ENCODE data around the gene GET4.

Gene GET4
- 4.8 to 8.1 (median 6.2) reads per million in 3 donors for total RNA-seq

- H3K36me3 ChIP-seq (ENCODE audit: control insufficient read depth, insufficient read depth, low read length): peaks cover 7% of the 10 kb centered on the region
Measured at GRCh38 chr7:876077-876971, at the start of gene GET4. Gene GET4, plus strand, starts transcription at chr7:876554. Its CDS starts 92 bp downstream, at chr7:876646.

GRCh38 chr7:828793-829561 lies 47.4 kb upstream of the GET4 start:
- Histone ChIP-seq H3K27ac (ENCODE audit: insufficient read depth, low read length, poor library complexity, severe bottlenecking) (no peak overlapping the region), H3K36me3 (ENCODE audit: control insufficient read depth, insufficient read depth, low read length) (peaks cover 5% of the 10 kb centered on the region), H3K27me3 (replicated peaks; ENCODE audit: control insufficient read depth, insufficient read depth, low read length, poor library complexity, severe bottlenecking) (no peaks in the 10 kb centered on the region), H3K4me3 (ENCODE audit: insufficient read depth, low read depth, low read length, poor library complexity, severe bottlenecking) (no peak overlapping the region), H3K9me3 (ENCODE audit: control insufficient read depth, low read length) (no peaks in the 10 kb centered on the region), H3K4me1 (ENCODE audit: control insufficient read depth, insufficient read depth, low read length, poor library complexity, severe bottlenecking) (peaks cover 16% of the 10 kb centered on the region)
- DNase-seq: no peak

More at GRCh38 chr7:876077-876971, at the start of gene GET4:
- Histone ChIP-seq H3K9me3 (ENCODE audit: control insufficient read depth, low read length) (no peaks in the 10 kb centered on the region), H3K27ac (ENCODE audit: insufficient read depth, low read length, poor library complexity, severe bottlenecking) (peak within 1 kb of the TSS; percentile 80), H3K4me3 (ENCODE audit: insufficient read depth, low read depth, low read length, poor library complexity, severe bottlenecking) (peak within 1 kb of the TSS; percentile 82), H3K4me1 (ENCODE audit: control insufficient read depth, insufficient read depth, low read length, poor library complexity, severe bottlenecking) (peaks cover 18% of the 10 kb centered on the region), H3K27me3 (replicated peaks; ENCODE audit: control insufficient read depth, insufficient read depth, low read length, poor library complexity, severe bottlenecking) (no peaks in the 10 kb centered on the region)
- DNase-seq: peak; percentile 95 to 98 (median 97)

GRCh38 chr7:830069-830468 lies 46.3 kb upstream of the GET4 start:
- Histone ChIP-seq H3K27me3 (replicated peaks; ENCODE audit: control insufficient read depth, insufficient read depth, low read length, poor library complexity, severe bottlenecking) (no peaks in the 10 kb centered on the region), H3K27ac (ENCODE audit: insufficient read depth, low read length, poor library complexity, severe bottlenecking) (no peak overlapping the region), H3K36me3 (ENCODE audit: control insufficient read depth, insufficient read depth, low read length) (peaks cover 5% of the 10 kb centered on the region), H3K4me3 (ENCODE audit: insufficient read depth, low read depth, low read length, poor library complexity, severe bottlenecking) (no peak overlapping the region), H3K9me3 (ENCODE audit: control insufficient read depth, low read length) (no peaks in the 10 kb centered on the region), H3K4me1 (ENCODE audit: control insufficient read depth, insufficient read depth, low read length, poor library complexity, severe bottlenecking) (peaks cover 16% of the 10 kb centered on the region)
- no peak for DNase-seq

DNA sequence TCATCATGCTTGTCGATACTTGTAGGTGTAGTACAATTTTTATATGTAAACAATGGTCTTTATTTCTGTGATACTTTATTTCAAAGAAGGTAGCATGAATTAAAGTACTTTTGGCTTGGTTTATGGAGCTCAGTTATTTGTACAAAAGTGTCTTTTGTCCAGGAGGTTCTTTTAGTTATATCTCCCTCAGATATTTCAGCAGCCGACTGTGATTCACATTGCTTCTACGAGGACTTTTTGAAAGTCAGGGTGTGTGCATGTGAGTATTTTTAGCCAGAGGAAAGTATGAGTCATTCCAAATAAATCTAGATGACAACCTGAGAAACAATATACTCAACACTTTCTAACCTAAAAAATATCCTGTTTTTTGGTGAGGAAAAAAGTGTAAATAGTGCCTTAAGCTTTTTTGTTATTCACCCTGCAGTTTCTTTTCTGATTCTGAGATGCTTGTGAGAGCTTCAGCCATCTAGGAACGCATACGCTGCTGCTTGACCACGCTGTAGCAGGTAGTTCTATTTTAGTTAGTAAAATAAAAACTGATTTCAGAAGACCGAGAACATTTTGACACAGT lies 44.7 kb upstream of the GET4 start:
- no peaks in the 10 kb centered on the region for H3K27me3 ChIP-seq (replicated peaks; ENCODE audit: control insufficient read depth, insufficient read depth, low read length, poor library complexity, severe bottlenecking)
- H3K9me3 ChIP-seq (ENCODE audit: control insufficient read depth, low read length): no peaks in the 10 kb centered on the region
- peak overlapping the region; percentile 37 for H3K4me3 ChIP-seq (ENCODE audit: insufficient read depth, low read depth, low read length, poor library complexity, severe bottlenecking)
- peaks cover 16% of the 10 kb centered on the region for H3K4me1 ChIP-seq (ENCODE audit: control insufficient read depth, insufficient read depth, low read length, poor library complexity, severe bottlenecking)
- H3K27ac ChIP-seq (ENCODE audit: insufficient read depth, low read length, poor library complexity, severe bottlenecking): peak overlapping the region; percentile 86
- peaks cover 2% of the 10 kb centered on the region for H3K36me3 ChIP-seq (ENCODE audit: control insufficient read depth, insufficient read depth, low read length)
- peak in 1 of 3 donors; percentile 3 for DNase-seq

GRCh38 chr7:832167-832967 lies 44.0 kb upstream of the GET4 start, which contains the start of gene SUN1:
Gene SUN1, plus strand, starts transcription at chr7:832476. Its CDS starts 49 bp downstream, at chr7:832525.
- peaks cover 16% of the 10 kb centered on the region for H3K4me1 ChIP-seq (ENCODE audit: control insufficient read depth, insufficient read depth, low read length, poor library complexity, severe bottlenecking)
- DNase-seq: peak; percentile 30 to 49 (median 49)
- H3K27ac ChIP-seq (ENCODE audit: insufficient read depth, low read length, poor library complexity, severe bottlenecking): peak within 1 kb of the TSS; percentile 86
- H3K36me3 ChIP-seq (ENCODE audit: control insufficient read depth, insufficient read depth, low read length): peaks cover 3% of the 10 kb centered on the region
- H3K27me3 ChIP-seq (replicated peaks; ENCODE audit: control insufficient read depth, insufficient read depth, low read length, poor library complexity, severe bottlenecking): no peaks in the 10 kb centered on the region
- H3K9me3 ChIP-seq (ENCODE audit: control insufficient read depth, low read length): no peaks in the 10 kb centered on the region
- peak within 1 kb of the TSS; percentile 37 for H3K4me3 ChIP-seq (ENCODE audit: insufficient read depth, low read depth, low read length, poor library complexity, severe bottlenecking)

GRCh38 chr7:832968-833424 lies 43.4 kb upstream of the GET4 start:
- no peaks in the 10 kb centered on the region for H3K9me3 ChIP-seq (ENCODE audit: control insufficient read depth, low read length)
- H3K27ac ChIP-seq (ENCODE audit: insufficient read depth, low read length, poor library complexity, severe bottlenecking): peak overlapping the region; percentile 86
- H3K4me3 ChIP-seq (ENCODE audit: insufficient read depth, low read depth, low read length, poor library complexity, severe bottlenecking): no peak overlapping the region
- peaks cover 3% of the 10 kb centered on the region for H3K36me3 ChIP-seq (ENCODE audit: control insufficient read depth, insufficient read depth, low read length)
- H3K4me1 ChIP-seq (ENCODE audit: control insufficient read depth, insufficient read depth, low read length, poor library complexity, severe bottlenecking): peaks cover 16% of the 10 kb centered on the region
- no peak for DNase-seq
- no peaks in the 10 kb centered on the region for H3K27me3 ChIP-seq (replicated peaks; ENCODE audit: control insufficient read depth, insufficient read depth, low read length, poor library complexity, severe bottlenecking)

DNA sequence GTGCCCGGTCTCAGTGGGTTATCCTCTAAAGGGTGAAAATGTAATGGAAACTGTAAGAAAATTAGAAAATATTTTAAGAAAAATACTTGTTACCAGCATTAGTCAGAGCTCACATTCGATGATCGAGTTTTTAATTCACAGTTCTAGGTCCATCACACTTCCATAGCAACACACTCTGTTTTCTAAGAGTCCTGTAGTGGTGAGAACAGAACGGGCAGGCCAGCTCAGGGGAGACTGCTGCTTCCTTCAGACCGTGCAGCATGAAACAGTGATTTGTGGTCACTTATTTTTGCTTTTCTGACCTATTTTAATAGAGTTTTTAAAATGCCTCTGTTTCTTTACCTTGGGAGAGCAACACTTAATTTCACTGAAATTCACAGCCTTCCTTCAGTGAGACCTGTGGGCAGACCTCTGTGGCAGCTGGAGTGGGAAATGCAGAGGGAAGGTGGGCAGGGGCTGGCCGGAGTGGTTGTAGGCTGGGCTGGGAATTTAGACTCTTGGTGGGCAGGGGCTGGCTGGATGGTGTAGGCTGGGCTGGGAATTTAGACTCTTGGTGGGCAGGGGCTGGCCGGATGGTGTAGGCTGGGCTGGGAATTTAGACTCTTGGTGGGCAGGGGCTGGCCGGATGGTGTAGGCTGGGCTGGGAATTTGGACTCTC lies 42.6 kb upstream of the GET4 start:
- H3K4me1 ChIP-seq (ENCODE audit: control insufficient read depth, insufficient read depth, low read length, poor library complexity, severe bottlenecking): peaks cover 16% of the 10 kb centered on the region
- H3K9me3 ChIP-seq (ENCODE audit: control insufficient read depth, low read length): no peaks in the 10 kb centered on the region
- no peak for DNase-seq
- H3K4me3 ChIP-seq (ENCODE audit: insufficient read depth, low read depth, low read length, poor library complexity, severe bottlenecking): no peak overlapping the region
- H3K27me3 ChIP-seq (replicated peaks; ENCODE audit: control insufficient read depth, insufficient read depth, low read length, poor library complexity, severe bottlenecking): no peaks in the 10 kb centered on the region
- peaks cover 6% of the 10 kb centered on the region for H3K36me3 ChIP-seq (ENCODE audit: control insufficient read depth, insufficient read depth, low read length)
- peak overlapping the region; percentile 86 for H3K27ac ChIP-seq (ENCODE audit: insufficient read depth, low read length, poor library complexity, severe bottlenecking)

GRCh38 chr7:834277-834676 lies 42.1 kb upstream of the GET4 start:
- no peak for DNase-seq
- Histone ChIP-seq H3K4me1 (ENCODE audit: control insufficient read depth, insufficient read depth, low read length, poor library complexity, severe bottlenecking) (peaks cover 16% of the 10 kb centered on the region), H3K4me3 (ENCODE audit: insufficient read depth, low read depth, low read length, poor library complexity, severe bottlenecking) (no peak overlapping the region), H3K27ac (ENCODE audit: insufficient read depth, low read length, poor library complexity, severe bottlenecking) (peak overlapping the region; percentile 86), H3K27me3 (replicated peaks; ENCODE audit: control insufficient read depth, insufficient read depth, low read length, poor library complexity, severe bottlenecking) (no peaks in the 10 kb centered on the region), H3K36me3 (ENCODE audit: control insufficient read depth, insufficient read depth, low read length) (peaks cover 12% of the 10 kb centered on the region), H3K9me3 (ENCODE audit: control insufficient read depth, low read length) (no peaks in the 10 kb centered on the region)

DNA sequence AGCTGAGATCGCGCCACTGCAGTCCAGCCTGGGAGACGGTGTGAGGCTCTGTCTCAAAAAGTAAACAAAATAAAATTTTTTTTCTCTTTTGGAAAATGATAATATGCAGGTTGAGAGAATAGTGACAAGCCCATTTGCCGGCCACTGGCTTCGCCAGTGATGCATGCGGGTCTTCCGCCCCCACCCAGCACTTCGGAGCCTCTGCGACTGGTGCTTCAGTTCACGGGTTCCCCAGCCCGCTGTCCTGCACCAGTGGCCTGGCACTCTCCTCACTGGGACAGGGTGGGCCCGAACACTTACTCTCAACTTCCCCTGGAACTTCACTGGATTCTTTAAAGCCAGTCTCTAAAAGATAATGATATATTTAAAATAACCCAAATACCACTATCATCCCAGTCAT lies 41.3 kb upstream of the GET4 start:
- H3K27ac ChIP-seq (ENCODE audit: insufficient read depth, low read length, poor library complexity, severe bottlenecking): no peak overlapping the region
- H3K27me3 ChIP-seq (replicated peaks; ENCODE audit: control insufficient read depth, insufficient read depth, low read length, poor library complexity, severe bottlenecking): no peaks in the 10 kb centered on the region
- no peaks in the 10 kb centered on the region for H3K9me3 ChIP-seq (ENCODE audit: control insufficient read depth, low read length)
- no peak overlapping the region for H3K4me3 ChIP-seq (ENCODE audit: insufficient read depth, low read depth, low read length, poor library complexity, severe bottlenecking)
- peaks cover 15% of the 10 kb centered on the region for H3K36me3 ChIP-seq (ENCODE audit: control insufficient read depth, insufficient read depth, low read length)
- no peak for DNase-seq
- peaks cover 16% of the 10 kb centered on the region for H3K4me1 ChIP-seq (ENCODE audit: control insufficient read depth, insufficient read depth, low read length, poor library complexity, severe bottlenecking)

All from effector memory CD4-positive, alpha-beta T cell (primary cell).